IMR-90 (cell line): ENCODE measurements around the gene RPS15. TPM values are rescaled to one million over a fixed set of nuclear protein-coding genes. Genes with fewer than 3 reads are reported as not detected.

Experiments
- ATAC-seq: fragments of 200-7000 bp; cut with Tn5 transposase; 2 replicates; pipeline ENCODE4 v1.9.1; 2020; ENCODE audit warnings: low read depth, mild to moderate bottlenecking, moderate library complexity
- BruUV-seq: library from RNA; stranded (reverse); fragments of 400-500 nt; replicated peaks from 2 replicates; lab custom pipeline; 2021; lab: Mats Ljungman, UMichigan
- CTCF ChIA-PET: fragments of 300-600 bp; formaldehyde crosslinking; extraction: SDS; loops from one replicate; lab custom pipeline; 2021; ENCODE audit warnings: antibody characterized with exemption; lab: Yijun Ruan, JAX
- POLR2A ChIA-PET: fragments of 300-600 bp; sonication (Branson Sonifier 250); formaldehyde crosslinking; loops from one replicate; lab custom pipeline; 2022; ENCODE audit warnings: antibody characterized with exemption; ENCODE audit not compliant: unreplicated experiment; lab: Charles Lee
- DNase-seq: peaks from one replicate; pipeline ENCODE4 v3.0.0; 2013
- H2AFZ ChIP-seq: replicated peaks from 2 replicates; pipeline ENCODE3; 2013; ENCODE audit warnings: low read length, mild to moderate bottlenecking; ENCODE audit not compliant: poor library complexity
- H2AK5ac ChIP-seq: 2 replicates; pipeline ENCODE4 v1.6.1; 2013; ENCODE audit warnings: low read depth, low read length, inconsistent platforms
- H2AK9ac ChIP-seq: replicated peaks from 2 replicates; pipeline ENCODE3; 2013; ENCODE audit warnings: mild to moderate bottlenecking, low read depth, low read length, moderate library complexity; ENCODE audit not compliant: poor library complexity
- H2BK120ac ChIP-seq: 2 replicates; pipeline ENCODE4 v1.6.1; 2013; ENCODE audit warnings: low read depth, low read length, inconsistent platforms
- H2BK15ac ChIP-seq: 3 replicates; pipeline ENCODE4 v1.6.1; 2013; ENCODE audit warnings: low read depth, low read length, inconsistent platforms
- H2BK20ac ChIP-seq: 2 replicates; pipeline ENCODE4 v1.6.1; 2013; ENCODE audit warnings: low read depth, mild to moderate bottlenecking, inconsistent platforms, low read length, moderate library complexity
- H2BK5ac ChIP-seq: 2 replicates; pipeline ENCODE4 v1.6.1; 2013; ENCODE audit warnings: mild to moderate bottlenecking, low read depth, low read length, inconsistent platforms; ENCODE audit not compliant: poor library complexity, severe bottlenecking
- H3K14ac ChIP-seq: replicated peaks from 2 replicates; pipeline ENCODE4 v1.6.1; 2013; ENCODE audit warnings: low read depth, low read length, inconsistent platforms
- H3K18ac ChIP-seq: 2 replicates; pipeline ENCODE4 v1.6.1; 2013; ENCODE audit warnings: low read depth, low read length, control low read depth
- H3K23ac ChIP-seq: 2 replicates; pipeline ENCODE4 v1.6.1; 2013; ENCODE audit warnings: low read depth, low read length, inconsistent platforms
- H3K27ac ChIP-seq: 2 replicates; pipeline ENCODE4 v1.5.1; 2013; ENCODE audit warnings: mild to moderate bottlenecking, control low read depth, low read length; ENCODE audit not compliant: insufficient read depth
- H3K27me3 ChIP-seq: 2 replicates; pipeline ENCODE4 v1.6.1; 2013; ENCODE audit warnings: low read length; ENCODE audit not compliant: control insufficient read depth, insufficient read depth
- H3K36me3 ChIP-seq: 2 replicates; pipeline ENCODE4 v1.6.1; 2013; ENCODE audit warnings: low read length, mixed read lengths; ENCODE audit not compliant: control insufficient read depth, insufficient read depth
- H3K4ac ChIP-seq: 2 replicates; pipeline ENCODE4 v1.6.1; 2013; ENCODE audit warnings: low read depth, low read length, inconsistent platforms
- H3K4me1 ChIP-seq: 2 replicates; pipeline ENCODE4 v1.6.1; 2013; ENCODE audit warnings: low read length, mixed read lengths; ENCODE audit not compliant: control insufficient read depth, insufficient read depth
- H3K4me2 ChIP-seq: 2 replicates; pipeline ENCODE4 v1.6.1; 2013; ENCODE audit warnings: low read depth, mild to moderate bottlenecking, control low read depth, low read length, moderate library complexity
- H3K4me3 ChIP-seq: 2 replicates; pipeline ENCODE4 v1.5.1; 2013; ENCODE audit warnings: low read depth, mild to moderate bottlenecking, control low read depth, low read length, moderate library complexity; ENCODE audit not compliant: insufficient read depth
- H3K56ac ChIP-seq: 2 replicates; pipeline ENCODE4 v1.6.1; 2013; ENCODE audit warnings: low read length, inconsistent platforms; ENCODE audit not compliant: insufficient read depth; ENCODE audit errors: extremely low read depth
- H3K79me1 ChIP-seq, 2 experiments: 2 replicates each; pipeline ENCODE4 v1.6.1; 2013; ENCODE audit warnings: low read length in 2 of 2, inconsistent platforms in 1 of 2, low read depth in 1 of 2
- H3K9ac ChIP-seq: 2 replicates; pipeline ENCODE4 v1.6.1; 2013; ENCODE audit warnings: low read depth, low read length, control low read depth
- H3K9me1 ChIP-seq: 2 replicates; pipeline ENCODE4 v1.6.1; 2013; ENCODE audit warnings: low read length, inconsistent platforms; ENCODE audit not compliant: insufficient read depth
- H3K9me3 ChIP-seq: 2 replicates; pipeline ENCODE4 v1.6.1; 2013; ENCODE audit warnings: low read length; ENCODE audit not compliant: control insufficient read depth, insufficient read depth
- H4K20me1 ChIP-seq: 2 replicates; pipeline ENCODE4 v1.6.1; 2013; ENCODE audit warnings: low read length, inconsistent platforms; ENCODE audit not compliant: insufficient read depth
- H4K5ac ChIP-seq: 2 replicates; pipeline ENCODE4 v1.6.1; 2013; ENCODE audit warnings: mild to moderate bottlenecking, low read depth, low read length, control low read depth
- H4K8ac ChIP-seq, 2 experiments: 2 replicates each; pipeline ENCODE4 v1.6.1; 2013; ENCODE audit warnings: low read depth in 2 of 2, low read length in 2 of 2, control low read depth in 1 of 2, inconsistent platforms in 1 of 2
- H4K91ac ChIP-seq: 2 replicates; pipeline ENCODE4 v1.6.1; 2013; ENCODE audit warnings: low read depth, low read length, inconsistent platforms; ENCODE audit not compliant: insufficient read depth
- BHLHE40 ChIP-seq: fragments of 150-350 bp; IDR thresholded peaks from 2 replicates; pipeline ENCODE4 v1.6.1; 2016; ENCODE audit warnings: mild to moderate bottlenecking, low read depth, low read length
- CEBPB ChIP-seq: IDR thresholded peaks from 2 replicates; pipeline ENCODE4 v1.6.1; 2012; ENCODE audit warnings: low read depth, low read length, improper control_type of control experiment
- CHD1 ChIP-seq: IDR thresholded peaks from 2 replicates; pipeline ENCODE4 v1.6.1; 2012; ENCODE audit warnings: low read depth, low read length, improper control_type of control experiment
- ELK1 ChIP-seq: fragments of 150-350 bp; IDR thresholded peaks from 2 replicates; pipeline ENCODE4 v1.6.1; 2016; ENCODE audit warnings: low read depth, mild to moderate bottlenecking, low read length, moderate library complexity, borderline replicate concordance
- FOS ChIP-seq: fragments of 150-350 bp; IDR thresholded peaks from 2 replicates; pipeline ENCODE4 v1.6.1; 2016; ENCODE audit warnings: low read depth, low read length
- MAFK ChIP-seq: IDR thresholded peaks from 2 replicates; pipeline ENCODE4 v1.6.1; 2012; ENCODE audit warnings: low read depth, low read length, improper control_type of control experiment
- MAZ ChIP-seq: IDR thresholded peaks from 2 replicates; pipeline ENCODE4 v1.6.1; 2012; ENCODE audit warnings: low read depth, mild to moderate bottlenecking, low read length, improper control_type of control experiment, moderate library complexity, borderline replicate concordance
- MXI1 ChIP-seq: IDR thresholded peaks from 2 replicates; pipeline ENCODE4 v1.6.1; 2012; ENCODE audit warnings: low read depth, mild to moderate bottlenecking, low read length, moderate library complexity, borderline replicate concordance
- NFE2L2 ChIP-seq: fragments of 150-350 bp; IDR thresholded peaks from 2 replicates; pipeline ENCODE4 v1.6.1; 2016; ENCODE audit warnings: low read depth, mild to moderate bottlenecking, low read length
- POLR2A ChIP-seq: IDR thresholded peaks from 2 replicates; pipeline ENCODE4 v1.6.1; 2012; ENCODE audit warnings: mild to moderate bottlenecking, low read depth, low read length
- RAD21 ChIP-seq: IDR thresholded peaks from 2 replicates; pipeline ENCODE4 v1.6.1; 2012; ENCODE audit warnings: low read length, improper control_type of control experiment
- RCOR1 ChIP-seq: IDR thresholded peaks from 2 replicates; pipeline ENCODE4 v1.6.1; 2012; ENCODE audit warnings: mild to moderate bottlenecking, low read length, improper control_type of control experiment; ENCODE audit not compliant: insufficient replicate concordance
- RFX5 ChIP-seq: IDR thresholded peaks from 2 replicates; pipeline ENCODE4 v1.8.0; 2012; ENCODE audit warnings: low read depth, mild to moderate bottlenecking, low read length, moderate library complexity
- SMC3 ChIP-seq: fragments of 150-350 bp; IDR thresholded peaks from 2 replicates; pipeline ENCODE4 v1.6.1; 2016; ENCODE audit warnings: low read depth, mild to moderate bottlenecking, antibody characterized with exemption, low read length, moderate library complexity
- USF2 ChIP-seq: fragments of 150-350 bp; IDR thresholded peaks from 2 replicates; pipeline ENCODE4 v1.6.1; 2017; ENCODE audit warnings: mild to moderate bottlenecking, antibody characterized with exemption, low read length, low read depth
- WGBS, 2 experiments: methylation state at CpG; one replicate each; pipeline versions ENCODE4 v1.1.5 to v1.1.7; 2013; ENCODE audit warnings: missing lambda C conversion rate in 2 of 2; ENCODE audit not compliant: insufficient read length in 1 of 2; ENCODE audit errors: extremely low coverage in 2 of 2; 5-methylcytosine and 5-hydroxymethylcytosine counted together
- dilution Hi-C: fragments of 300-500 bp; cut with HindIII; formaldehyde crosslinking; loops from one replicate; pipeline ENCODE4 v1.14.3; 2018; ENCODE audit warnings: low sequenced_read_pairs; ENCODE audit not compliant: unreplicated experiment
- in situ Hi-C: fragments of 300-500 bp; cut with MboI; formaldehyde crosslinking; loops from 3 replicates; pipeline ENCODE4 v1.14.3; 2019; ENCODE audit warnings: low sequenced_read_pairs, inconsistent platforms, mixed read lengths
- intact Hi-C: fragments of 100-400 bp; cut with micrococcal nuclease; formaldehyde crosslinking; loops from 2 replicates; pipeline ENCODE4 v1.10.0; 2022
- polyA plus RNA-seq, 3 experiments: library from polyadenylated mRNA; depleted of rRNA; stranded (reverse); fragments of >200 nt; gene quantifications; 2 replicates each; pipeline ENCODE4 v1.2.3, GENCODE V29; 2012; ENCODE audit warnings: low replicate concordance in 1 of 3
- total RNA-seq: library from RNA; depleted of rRNA; stranded (reverse); fragments of >200 nt; gene quantifications from 2 replicates; pipeline ENCODE4 v1.2.3, GENCODE V29; 2012
- TF ChIP-seq, protein P1 (sequence below): conservative IDR thresholded peaks from 2 replicates; pipeline ENCODE4 v1.5.1; 2012; ENCODE audit warnings: mild to moderate bottlenecking, low read depth, low read length, improper control_type of control experiment

Gene RPS15
- total and polyA plus RNA-seq, 2 of the 4 experiments (the other 2 are of a cell fraction), result 1,179 to 1,855 TPM

- Histone ChIP-seq H2BK20ac (no peak overlapping the region), H3K4me2 (no peak overlapping the region), H3K18ac (no peak overlapping the region), H3K27me3 (no peaks in the 10 kb centered on the region), H2AK5ac (no peak overlapping the region), H3K36me3 (peaks cover 61% of the 10 kb centered on the region), H2BK120ac (no peak overlapping the region), H3K4ac (no peak overlapping the region), H4K91ac (no peak overlapping the region), H2BK15ac (no peak overlapping the region), H3K4me1 (no peaks in the 10 kb centered on the region), H2AK9ac (no peak overlapping the region), H3K79me1 (peaks cover 19 to 54% of the 10 kb centered on the region in 2 experiments), H3K14ac (no peak overlapping the region), H3K9me3 (no peaks in the 10 kb centered on the region), H3K23ac (no peak overlapping the region), H2BK5ac (no peak overlapping the region), H4K5ac (no peak overlapping the region), H3K9me1 (no peaks in the 10 kb centered on the region; the same call in 1 of the 2 replicates), H3K27ac (no peak overlapping the region), H3K9ac (no peak overlapping the region), H3K4me3 (no peak overlapping the region), H4K8ac (no peak overlapping the region), H4K20me1 (peaks cover 18% of the 10 kb centered on the region), H2AFZ (no peak overlapping the region), H3K56ac (no peak overlapping the region)
- intact Hi-C loops, result no loop called here
- 95% methylated on average over 13 of the region's 24 CpGs; no CpG with 5 or more reads in 1 of the 2 experiments for WGBS, 2 experiments
- no peak for DNase-seq
- ATAC-seq, result no peak
- POLR2A ChIA-PET, result no interaction called here
- no TSS peak for BruUV-seq
- in situ Hi-C loops, result no loop called here
- TF ChIP-seq FOS (no peak), ELK1 (no peak), POLR2A (no peak), MXI1 (no peak), MAZ (no peak), RFX5 (no peak), RAD21 (no peak), CHD1 (no peak), CEBPB (no peak), MAFK (no peak), SMC3 (no peak), USF2 (no peak), BHLHE40 (no peak), NFE2L2 (no peak), RCOR1 (no peak)
- TF ChIP-seq, protein P1, sequence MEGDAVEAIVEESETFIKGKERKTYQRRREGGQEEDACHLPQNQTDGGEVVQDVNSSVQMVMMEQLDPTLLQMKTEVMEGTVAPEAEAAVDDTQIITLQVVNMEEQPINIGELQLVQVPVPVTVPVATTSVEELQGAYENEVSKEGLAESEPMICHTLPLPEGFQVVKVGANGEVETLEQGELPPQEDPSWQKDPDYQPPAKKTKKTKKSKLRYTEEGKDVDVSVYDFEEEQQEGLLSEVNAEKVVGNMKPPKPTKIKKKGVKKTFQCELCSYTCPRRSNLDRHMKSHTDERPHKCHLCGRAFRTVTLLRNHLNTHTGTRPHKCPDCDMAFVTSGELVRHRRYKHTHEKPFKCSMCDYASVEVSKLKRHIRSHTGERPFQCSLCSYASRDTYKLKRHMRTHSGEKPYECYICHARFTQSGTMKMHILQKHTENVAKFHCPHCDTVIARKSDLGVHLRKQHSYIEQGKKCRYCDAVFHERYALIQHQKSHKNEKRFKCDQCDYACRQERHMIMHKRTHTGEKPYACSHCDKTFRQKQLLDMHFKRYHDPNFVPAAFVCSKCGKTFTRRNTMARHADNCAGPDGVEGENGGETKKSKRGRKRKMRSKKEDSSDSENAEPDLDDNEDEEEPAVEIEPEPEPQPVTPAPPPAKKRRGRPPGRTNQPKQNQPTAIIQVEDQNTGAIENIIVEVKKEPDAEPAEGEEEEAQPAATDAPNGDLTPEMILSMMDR, result no peak
- CTCF ChIA-PET, result no interaction called here
- dilution Hi-C loops, result no loop called here
Measured at GRCh38 chr19:1431759-1432506, 6.3 kb upstream of the RPS15 start.
